Measurements from ENCODE around the gene KCMF1.

DNA sequence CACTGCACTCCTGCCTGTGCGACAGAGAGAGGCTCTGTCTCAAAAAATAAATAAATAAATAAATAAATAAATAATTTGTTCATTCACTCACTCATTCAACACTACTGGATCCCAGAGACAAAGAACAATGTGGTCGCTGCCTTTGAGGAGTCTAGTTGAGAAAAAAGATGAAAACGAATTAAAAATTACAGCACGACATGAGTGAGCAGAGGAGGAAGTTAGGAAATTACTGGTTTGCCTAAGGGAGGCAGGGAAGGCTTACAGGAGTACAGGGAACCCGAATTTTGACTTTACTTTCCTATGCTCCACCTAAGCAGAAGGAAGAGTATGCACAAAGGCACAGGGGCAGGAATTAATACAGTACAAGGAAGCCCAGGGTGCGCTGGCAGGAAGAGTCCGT lies 4.2 kb upstream of the KCMF1 start:
- TF ChIP-seq SUZ12 (IDR thresholded peaks at IDR 0.05; ENCODE audit: extremely low read depth, insufficient read depth, insufficient read length) (no peak), YY1 (IDR thresholded peaks at IDR 0.05; ENCODE audit: insufficient read depth, insufficient read length) (no peak)
